ENCODE results near the gene CFDP1. TPM values are rescaled to one million over a fixed set of nuclear protein-coding genes. Genes with fewer than 3 reads are reported as not detected.

Gene CFDP1
- total and polyA plus RNA-seq, 2 of the 13 experiments (the other 11 are each of a cell fraction or from before 2014, with no cell fraction given), result 78.6 to 153 TPM

DNA sequence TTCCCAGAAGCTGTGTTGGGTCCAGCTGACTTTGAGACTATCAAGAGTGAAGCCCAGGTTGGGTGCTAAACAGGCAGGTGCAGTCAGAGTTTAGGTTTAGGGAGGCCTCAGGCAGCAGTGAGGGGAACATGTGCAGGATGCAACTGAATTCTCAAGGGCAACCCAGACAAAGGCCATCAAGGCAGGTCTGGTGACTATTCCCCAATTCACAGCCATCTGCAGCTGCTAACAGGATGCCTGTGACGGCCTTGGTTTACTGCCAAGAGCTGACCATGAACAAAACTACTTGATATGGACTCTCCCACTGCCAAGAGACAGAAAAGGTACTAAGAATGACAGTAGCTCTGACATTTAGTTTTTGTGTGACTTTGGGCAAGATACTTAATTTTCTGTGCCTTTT is 136.7 kb downstream of the CFDP1 start:
- DNase-seq (ENCODE audit: low spot score) (no peak), FAIRE-seq (no peak), ATAC-seq (no peak)
- no peaks in the 10 kb centered on the region for H3K27me3 ChIP-seq (ENCODE audit: control insufficient read depth in 1 of 2, insufficient read depth in 2 of 2, low read length in 2 of 2)
- no peak overlapping the region for H3K4me2 ChIP-seq (ENCODE audit: low read depth, low read length)
- ChIA-PET CTCF (ENCODE audit: low intra/inter-chr PET ratio, low total read pairs) (no interaction called here), POLR2A (interaction anchor here (1.4 kb wide), 1 partner anchor 9 kb away, joined by 7 read pairs; no protein-coding TSS in a partner anchor)
- H3K27ac ChIP-seq (ENCODE audit: extremely low read length, insufficient read depth, low read length), result no peak overlapping the region
- TF ChIP-seq ZNF274 (CRISPR knock-in tag; IDR thresholded peaks at IDR 0.05), result no peak
- no peak for TF ChIP-seq ZNF124 (CRISPR knock-in tag; IDR thresholded peaks at IDR 0.05)
- no peak for TF ChIP-seq ZNF891 (CRISPR knock-in tag; IDR thresholded peaks at IDR 0.05)
- no peak for TF ChIP-seq ZSCAN9 (CRISPR knock-in tag; IDR thresholded peaks at IDR 0.05; ENCODE audit: borderline replicate concordance)
- TF ChIP-seq ATRX (CRISPR knock-in tag; IDR thresholded peaks at IDR 0.05; ENCODE audit: borderline replicate concordance), result no peak
- TF ChIP-seq, protein P1, sequence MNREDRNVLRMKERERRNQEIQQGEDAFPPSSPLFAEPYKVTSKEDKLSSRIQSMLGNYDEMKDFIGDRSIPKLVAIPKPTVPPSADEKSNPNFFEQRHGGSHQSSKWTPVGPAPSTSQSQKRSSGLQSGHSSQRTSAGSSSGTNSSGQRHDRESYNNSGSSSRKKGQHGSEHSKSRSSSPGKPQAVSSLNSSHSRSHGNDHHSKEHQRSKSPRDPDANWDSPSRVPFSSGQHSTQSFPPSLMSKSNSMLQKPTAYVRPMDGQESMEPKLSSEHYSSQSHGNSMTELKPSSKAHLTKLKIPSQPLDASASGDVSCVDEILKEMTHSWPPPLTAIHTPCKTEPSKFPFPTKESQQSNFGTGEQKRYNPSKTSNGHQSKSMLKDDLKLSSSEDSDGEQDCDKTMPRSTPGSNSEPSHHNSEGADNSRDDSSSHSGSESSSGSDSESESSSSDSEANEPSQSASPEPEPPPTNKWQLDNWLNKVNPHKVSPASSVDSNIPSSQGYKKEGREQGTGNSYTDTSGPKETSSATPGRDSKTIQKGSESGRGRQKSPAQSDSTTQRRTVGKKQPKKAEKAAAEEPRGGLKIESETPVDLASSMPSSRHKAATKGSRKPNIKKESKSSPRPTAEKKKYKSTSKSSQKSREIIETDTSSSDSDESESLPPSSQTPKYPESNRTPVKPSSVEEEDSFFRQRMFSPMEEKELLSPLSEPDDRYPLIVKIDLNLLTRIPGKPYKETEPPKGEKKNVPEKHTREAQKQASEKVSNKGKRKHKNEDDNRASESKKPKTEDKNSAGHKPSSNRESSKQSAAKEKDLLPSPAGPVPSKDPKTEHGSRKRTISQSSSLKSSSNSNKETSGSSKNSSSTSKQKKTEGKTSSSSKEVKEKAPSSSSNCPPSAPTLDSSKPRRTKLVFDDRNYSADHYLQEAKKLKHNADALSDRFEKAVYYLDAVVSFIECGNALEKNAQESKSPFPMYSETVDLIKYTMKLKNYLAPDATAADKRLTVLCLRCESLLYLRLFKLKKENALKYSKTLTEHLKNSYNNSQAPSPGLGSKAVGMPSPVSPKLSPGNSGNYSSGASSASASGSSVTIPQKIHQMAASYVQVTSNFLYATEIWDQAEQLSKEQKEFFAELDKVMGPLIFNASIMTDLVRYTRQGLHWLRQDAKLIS (CRISPR knock-in tag; IDR thresholded peaks at IDR 0.05), result no peak
- TF ChIP-seq, protein P2, sequence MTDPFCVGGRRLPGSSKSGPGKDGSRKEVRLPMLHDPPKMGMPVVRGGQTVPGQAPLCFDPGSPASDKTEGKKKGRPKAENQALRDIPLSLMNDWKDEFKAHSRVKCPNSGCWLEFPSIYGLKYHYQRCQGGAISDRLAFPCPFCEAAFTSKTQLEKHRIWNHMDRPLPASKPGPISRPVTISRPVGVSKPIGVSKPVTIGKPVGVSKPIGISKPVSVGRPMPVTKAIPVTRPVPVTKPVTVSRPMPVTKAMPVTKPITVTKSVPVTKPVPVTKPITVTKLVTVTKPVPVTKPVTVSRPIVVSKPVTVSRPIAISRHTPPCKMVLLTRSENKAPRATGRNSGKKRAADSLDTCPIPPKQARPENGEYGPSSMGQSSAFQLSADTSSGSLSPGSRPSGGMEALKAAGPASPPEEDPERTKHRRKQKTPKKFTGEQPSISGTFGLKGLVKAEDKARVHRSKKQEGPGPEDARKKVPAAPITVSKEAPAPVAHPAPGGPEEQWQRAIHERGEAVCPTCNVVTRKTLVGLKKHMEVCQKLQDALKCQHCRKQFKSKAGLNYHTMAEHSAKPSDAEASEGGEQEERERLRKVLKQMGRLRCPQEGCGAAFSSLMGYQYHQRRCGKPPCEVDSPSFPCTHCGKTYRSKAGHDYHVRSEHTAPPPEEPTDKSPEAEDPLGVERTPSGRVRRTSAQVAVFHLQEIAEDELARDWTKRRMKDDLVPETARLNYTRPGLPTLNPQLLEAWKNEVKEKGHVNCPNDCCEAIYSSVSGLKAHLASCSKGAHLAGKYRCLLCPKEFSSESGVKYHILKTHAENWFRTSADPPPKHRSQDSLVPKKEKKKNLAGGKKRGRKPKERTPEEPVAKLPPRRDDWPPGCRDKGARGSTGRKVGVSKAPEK (CRISPR knock-in tag; IDR thresholded peaks at IDR 0.05; ENCODE audit: borderline replicate concordance), result no peak
- TF ChIP-seq, protein P3, sequence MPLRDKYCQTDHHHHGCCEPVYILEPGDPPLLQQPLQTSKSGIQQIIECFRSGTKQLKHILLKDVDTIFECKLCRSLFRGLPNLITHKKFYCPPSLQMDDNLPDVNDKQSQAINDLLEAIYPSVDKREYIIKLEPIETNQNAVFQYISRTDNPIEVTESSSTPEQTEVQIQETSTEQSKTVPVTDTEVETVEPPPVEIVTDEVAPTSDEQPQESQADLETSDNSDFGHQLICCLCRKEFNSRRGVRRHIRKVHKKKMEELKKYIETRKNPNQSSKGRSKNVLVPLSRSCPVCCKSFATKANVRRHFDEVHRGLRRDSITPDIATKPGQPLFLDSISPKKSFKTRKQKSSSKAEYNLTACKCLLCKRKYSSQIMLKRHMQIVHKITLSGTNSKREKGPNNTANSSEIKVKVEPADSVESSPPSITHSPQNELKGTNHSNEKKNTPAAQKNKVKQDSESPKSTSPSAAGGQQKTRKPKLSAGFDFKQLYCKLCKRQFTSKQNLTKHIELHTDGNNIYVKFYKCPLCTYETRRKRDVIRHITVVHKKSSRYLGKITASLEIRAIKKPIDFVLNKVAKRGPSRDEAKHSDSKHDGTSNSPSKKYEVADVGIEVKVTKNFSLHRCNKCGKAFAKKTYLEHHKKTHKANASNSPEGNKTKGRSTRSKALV (CRISPR knock-in tag; IDR thresholded peaks at IDR 0.05), result no peak
- no peak for TF ChIP-seq POGZ (CRISPR knock-in tag; IDR thresholded peaks at IDR 0.05)
- BruUV-seq (replicated peaks), result no TSS peak
- H3K4me3 ChIP-seq (replicated peaks in 1 of 3; ENCODE audit: insufficient read depth in 1 of 3, low read depth in 2 of 3, low read length in 3 of 3), result no peak overlapping the region
- peaks cover 15% of the 10 kb centered on the region for H3K4me1 ChIP-seq (ENCODE audit: insufficient read depth, low read length)
- 90% methylated on average over 1 of the region's 1 CpG for WGBS (ENCODE audit: low lambda C conversion rate)
- peaks cover 44 to 96% of the 10 kb centered on the region in 2 experiments for H3K36me3 ChIP-seq (replicated peaks in 1 of 2; ENCODE audit: control insufficient read depth in 1 of 2, insufficient read depth in 2 of 2, low read length in 2 of 2)
- H2AFZ ChIP-seq (ENCODE audit: low read length), result no peak overlapping the region
- H3K9ac ChIP-seq (ENCODE audit: insufficient read depth, low read depth, low read length), result no peak overlapping the region
- no peaks in the 10 kb centered on the region for H3K79me2 ChIP-seq (ENCODE audit: insufficient read depth, low read length)
- H3K9me3 ChIP-seq (ENCODE audit: low read length), result no peaks in the 10 kb centered on the region
- in situ Hi-C loops (cut with HindIII; ENCODE audit: extremely low pct_ligation_motif_present, low pct_unique_long_range_greater_than_20kb) (no loop called here), intact Hi-C loops (cut with micrococcal nuclease; ENCODE audit: unreplicated experiment) (no loop called here)
- H4K20me1 ChIP-seq (ENCODE audit: insufficient read depth, low read length), result no peaks in the 10 kb centered on the region

All from HepG2 (cell line).